HCT116 (cell line): ENCODE results near the gene NFIA. TPM values are rescaled to one million over a fixed set of nuclear protein-coding genes. Genes with fewer than 3 reads are reported as not detected.

Source experiments
- ATAC-seq: fragments of 200-7000 bp; cut with Tn5 transposase; 2 replicates; pipeline ENCODE4 v1.9.1; 2020; ENCODE audit warnings: mild to moderate bottlenecking, moderate library complexity
- BruUV-seq: library from RNA; stranded (reverse); fragments of 400-500 nt; replicated peaks from 2 replicates; lab custom pipeline; 2021; lab: Mats Ljungman, UMichigan
- CTCF ChIA-PET: fragments of 300-600 bp; sonication (Branson Sonifier 250); formaldehyde crosslinking; loops from one replicate; lab custom pipeline; 2021; ENCODE audit warnings: antibody characterized with exemption; lab: Charles Lee
- POLR2A ChIA-PET: fragments of 300-600, 350-600 bp; sonication (Branson Sonifier 250); formaldehyde crosslinking; loops from one replicate; lab custom pipeline; 2021; ENCODE audit warnings: antibody characterized with exemption; lab: Charles Lee
- RAD21 ChIA-PET, 2 experiments: fragments of 300-600 bp; sonication (Branson Sonifier 250); formaldehyde crosslinking; loops; one replicate each; lab custom pipeline; 2023; ENCODE audit warnings: low total read pairs in 2 of 2; ENCODE audit not compliant: uncharacterized antibody in 2 of 2, unreplicated experiment in 2 of 2, low non-redundant PET in 1 of 2; lab: Charles Lee
- DNase-seq: peaks from one replicate; pipeline ENCODE4 v3.0.0-alpha.2; 2010; ENCODE audit warnings: low read depth, low spot score
- H2AFZ ChIP-seq: fragments of 200-600 bp; shearing (Covaris generic), sonication (generic); 2 replicates; pipeline ENCODE4 v1.6.1; 2017; ENCODE audit warnings: low read depth, mixed run types, mixed read lengths, antibody characterized with exemption, low read length; ENCODE audit not compliant: poor library complexity, severe bottlenecking
- H3K27ac ChIP-seq: 2 replicates; pipeline ENCODE4 v1.5.1; 2012; ENCODE audit warnings: low read depth, low read length
- H3K27me3 ChIP-seq: fragments of 200-600 bp; sonication (generic); 2 replicates; pipeline ENCODE4 v1.6.1; 2016; ENCODE audit warnings: mixed run types, low read length, mixed read lengths; ENCODE audit not compliant: insufficient read depth
- H3K36me3 ChIP-seq, 2 experiments: fragments of 200-500 bp in 1 of 2; fragments of 200-600 bp in 1 of 2; sonication (Bioruptor generic) in 1 of 2; sonication (generic) in 1 of 2; 2 replicates each; pipeline versions ENCODE4 v1.5.1 to v1.6.1; 2014 to 2016; ENCODE audit warnings: low read length in 2 of 2, inconsistent platforms in 1 of 2, mixed read lengths in 1 of 2, mixed run types in 1 of 2; ENCODE audit not compliant: insufficient read depth in 2 of 2, control insufficient read depth in 1 of 2
- H3K4me1 ChIP-seq, 2 experiments: fragments of 200-600 bp in 1 of 2; sonication (generic) in 1 of 2; 2 replicates each; pipeline versions ENCODE4 v1.5.1 to v1.6.1; 2012 to 2017; ENCODE audit warnings: low read length in 2 of 2, inconsistent platforms in 1 of 2, mild to moderate bottlenecking in 1 of 2, mixed read lengths in 1 of 2, mixed run types in 1 of 2, moderate library complexity in 1 of 2; ENCODE audit not compliant: insufficient read depth in 2 of 2, control insufficient read depth in 1 of 2
- H3K4me2 ChIP-seq: fragments of 200-600 bp; sonication (generic); 2 replicates; pipeline ENCODE4 v1.6.1; 2017; ENCODE audit warnings: mixed run types, low read length, mixed read lengths
- H3K4me3 ChIP-seq, 2 experiments: fragments of 200-600 bp in 1 of 2; sonication (generic) in 1 of 2; replicated peaks in 1 of 2; 2 replicates each; pipeline ENCODE4 v1.5.1; 2011 to 2016; ENCODE audit warnings: low read length in 2 of 2, control low read depth in 1 of 2, low read depth in 1 of 2, mild to moderate bottlenecking in 1 of 2, mixed read lengths in 1 of 2, mixed run types in 1 of 2
- H3K79me2 ChIP-seq: fragments of 200-600 bp; sonication (generic); 2 replicates; pipeline ENCODE4 v1.6.1; 2017; ENCODE audit warnings: mild to moderate bottlenecking, mixed run types, low read length, moderate library complexity, mixed read lengths; ENCODE audit not compliant: insufficient read depth
- H3K9ac ChIP-seq: fragments of 200-600 bp; sonication (generic); 2 replicates; pipeline ENCODE4 v1.6.1; 2016; ENCODE audit warnings: low read length, mixed read lengths
- H3K9me2 ChIP-seq: fragments of 200-600 bp; sonication (generic), shearing (Covaris generic); 2 replicates; pipeline ENCODE4 v1.6.1; 2017; ENCODE audit warnings: mixed run types, mild to moderate bottlenecking, moderate library complexity; ENCODE audit not compliant: insufficient read depth
- H3K9me3 ChIP-seq, 2 experiments: fragments of 200-500 bp in 1 of 2; fragments of 200-600 bp in 1 of 2; sonication (Bioruptor generic) in 1 of 2; sonication (generic) in 1 of 2; 2 replicates each; pipeline ENCODE4 v1.6.1; 2014 to 2017; ENCODE audit warnings: low read length in 2 of 2, mixed read lengths in 2 of 2, inconsistent platforms in 1 of 2, low read depth in 1 of 2, mild to moderate bottlenecking in 1 of 2, mixed run types in 1 of 2, moderate library complexity in 1 of 2; ENCODE audit not compliant: control insufficient read depth in 1 of 2, insufficient read depth in 1 of 2
- H4K20me1 ChIP-seq: fragments of 200-600 bp; sonication (generic), shearing (Covaris generic); 2 replicates; pipeline ENCODE4 v1.6.1; 2017; ENCODE audit warnings: mixed run types, mild to moderate bottlenecking, moderate library complexity; ENCODE audit not compliant: insufficient read depth
- ATF3 ChIP-seq: IDR thresholded peaks from 2 replicates; pipeline ENCODE4 v1.6.1; 2012
- CBX3 ChIP-seq: IDR thresholded peaks from 2 replicates; pipeline ENCODE4 v1.6.1; 2012; ENCODE audit warnings: low read depth
- EGR1 ChIP-seq: IDR thresholded peaks from 2 replicates; pipeline ENCODE4 v1.6.1; 2012; ENCODE audit warnings: low read depth
- ELF1 ChIP-seq: IDR thresholded peaks from 2 replicates; pipeline ENCODE4 v1.6.1; 2012; ENCODE audit warnings: low read depth, borderline replicate concordance
- EZH2 ChIP-seq: fragments of 200-600 bp; sonication (generic); IDR thresholded peaks from 2 replicates; pipeline ENCODE4 v1.6.1; 2017; ENCODE audit warnings: antibody characterized with exemption, mixed run types
- EZH2phosphoT487 ChIP-seq: fragments of 200-600 bp; IDR thresholded peaks from 2 replicates; pipeline ENCODE4 v1.6.1; 2018; ENCODE audit warnings: antibody characterized with exemption, borderline replicate concordance
- FOSL1 ChIP-seq: IDR thresholded peaks from 2 replicates; pipeline ENCODE4 v1.6.1; 2012; ENCODE audit warnings: low read depth
- JUND ChIP-seq: IDR thresholded peaks from 2 replicates; pipeline ENCODE4 v1.6.1; 2012
- POLR2AphosphoS5 ChIP-seq: IDR thresholded peaks from 2 replicates; pipeline ENCODE4 v1.6.1; 2011; ENCODE audit warnings: mild to moderate bottlenecking, low read depth, low read length, moderate library complexity
- RAD21 ChIP-seq: IDR thresholded peaks from 2 replicates; pipeline ENCODE4 v1.6.1; 2012; ENCODE audit warnings: low read depth, mild to moderate bottlenecking
- SRF ChIP-seq: IDR thresholded peaks from 2 replicates; pipeline ENCODE4 v1.6.1; 2012; ENCODE audit warnings: low read depth
- TCF7L2 ChIP-seq: IDR thresholded peaks from 2 replicates; pipeline ENCODE4 v1.7.0; 2011; ENCODE audit warnings: borderline replicate concordance, inconsistent platforms; ENCODE audit not compliant: insufficient read depth, insufficient read length; ENCODE audit errors: extremely low read depth
- YY1 ChIP-seq: IDR thresholded peaks from 2 replicates; pipeline ENCODE4 v1.6.1; 2011; ENCODE audit warnings: low read length, low read depth, moderate library complexity, mild to moderate bottlenecking; ENCODE audit not compliant: insufficient replicate concordance; ENCODE audit errors: extremely low read depth
- ZBTB33 ChIP-seq: IDR thresholded peaks from 2 replicates; pipeline ENCODE4 v1.6.1; 2011; ENCODE audit warnings: mild to moderate bottlenecking, low read length, moderate library complexity; ENCODE audit not compliant: insufficient replicate concordance; ENCODE audit errors: extremely low read depth
- intact Hi-C: fragments of 100-400 bp; cut with micrococcal nuclease; formaldehyde crosslinking; loops from 2 replicates; pipeline ENCODE4 v1.10.0; 2022
- total RNA-seq: library from RNA; stranded (reverse); gene quantifications from one replicate; pipeline ENCODE4 v1.2.1, GENCODE V29; 2021; ENCODE audit not compliant: unreplicated experiment
- TF ChIP-seq, protein P1 (sequence below): IDR thresholded peaks from 2 replicates; pipeline ENCODE4 v1.6.1; 2012; ENCODE audit warnings: low read depth
- TF ChIP-seq, protein P2 (sequence below): IDR thresholded peaks from 2 replicates; pipeline ENCODE4 v1.6.1; 2012

Gene NFIA
- total RNA-seq, 1 experiment from 2014 or later, result 17.2 TPM

DNA sequence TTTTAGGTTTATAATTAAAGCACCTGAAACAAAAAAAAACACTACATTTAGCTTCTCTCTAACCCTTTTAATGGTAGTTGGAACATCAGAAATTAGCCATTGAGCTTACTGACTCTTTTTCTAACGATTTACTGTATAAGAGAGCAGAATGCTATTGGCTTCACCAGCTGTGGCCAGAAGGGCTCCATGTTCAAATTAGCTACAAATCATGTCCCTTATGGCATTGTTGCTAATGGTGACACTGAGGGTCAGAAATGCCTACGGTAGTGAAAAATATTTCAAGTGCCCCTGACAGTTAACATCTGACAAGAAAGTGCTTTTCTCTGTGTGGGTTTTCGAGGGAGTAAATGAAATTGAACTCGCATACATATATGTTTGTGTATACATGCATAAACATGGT, 232.7 kb downstream of the NFIA start:
- Histone ChIP-seq H3K4me1 (no peaks in the 10 kb centered on the region), H3K36me3 (no peaks in the 10 kb centered on the region), H3K9me3 (no peaks in the 10 kb centered on the region), H3K79me2 (no peaks in the 10 kb centered on the region), H2AFZ (no peak overlapping the region), H3K27ac (no peak overlapping the region), H3K4me2 (no peak overlapping the region), H3K9ac (no peak overlapping the region), H3K9me2 (no peaks in the 10 kb centered on the region), H4K20me1 (no peaks in the 10 kb centered on the region), H3K27me3 (no peaks in the 10 kb centered on the region), H3K4me3 (no peak overlapping the region)
- ATAC-seq (no peak), DNase-seq (no peak)
- ChIA-PET POLR2A (no interaction called here), CTCF (no interaction called here), RAD21 (no interaction called here)
- intact Hi-C loops, result no loop called here
- BruUV-seq, result no TSS peak
- TF ChIP-seq CBX3 (no peak), EGR1 (no peak), FOSL1 (no peak), ATF3 (no peak), SRF (no peak), RAD21 (no peak), POLR2AphosphoS5 (no peak), TCF7L2 (no peak), EZH2 (no peak), ZBTB33 (no peak), EZH2phosphoT487 (no peak), ELF1 (no peak), YY1 (no peak), JUND (no peak)
- TF ChIP-seq, protein P1, sequence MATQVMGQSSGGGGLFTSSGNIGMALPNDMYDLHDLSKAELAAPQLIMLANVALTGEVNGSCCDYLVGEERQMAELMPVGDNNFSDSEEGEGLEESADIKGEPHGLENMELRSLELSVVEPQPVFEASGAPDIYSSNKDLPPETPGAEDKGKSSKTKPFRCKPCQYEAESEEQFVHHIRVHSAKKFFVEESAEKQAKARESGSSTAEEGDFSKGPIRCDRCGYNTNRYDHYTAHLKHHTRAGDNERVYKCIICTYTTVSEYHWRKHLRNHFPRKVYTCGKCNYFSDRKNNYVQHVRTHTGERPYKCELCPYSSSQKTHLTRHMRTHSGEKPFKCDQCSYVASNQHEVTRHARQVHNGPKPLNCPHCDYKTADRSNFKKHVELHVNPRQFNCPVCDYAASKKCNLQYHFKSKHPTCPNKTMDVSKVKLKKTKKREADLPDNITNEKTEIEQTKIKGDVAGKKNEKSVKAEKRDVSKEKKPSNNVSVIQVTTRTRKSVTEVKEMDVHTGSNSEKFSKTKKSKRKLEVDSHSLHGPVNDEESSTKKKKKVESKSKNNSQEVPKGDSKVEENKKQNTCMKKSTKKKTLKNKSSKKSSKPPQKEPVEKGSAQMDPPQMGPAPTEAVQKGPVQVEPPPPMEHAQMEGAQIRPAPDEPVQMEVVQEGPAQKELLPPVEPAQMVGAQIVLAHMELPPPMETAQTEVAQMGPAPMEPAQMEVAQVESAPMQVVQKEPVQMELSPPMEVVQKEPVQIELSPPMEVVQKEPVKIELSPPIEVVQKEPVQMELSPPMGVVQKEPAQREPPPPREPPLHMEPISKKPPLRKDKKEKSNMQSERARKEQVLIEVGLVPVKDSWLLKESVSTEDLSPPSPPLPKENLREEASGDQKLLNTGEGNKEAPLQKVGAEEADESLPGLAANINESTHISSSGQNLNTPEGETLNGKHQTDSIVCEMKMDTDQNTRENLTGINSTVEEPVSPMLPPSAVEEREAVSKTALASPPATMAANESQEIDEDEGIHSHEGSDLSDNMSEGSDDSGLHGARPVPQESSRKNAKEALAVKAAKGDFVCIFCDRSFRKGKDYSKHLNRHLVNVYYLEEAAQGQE, result no peak
- TF ChIP-seq, protein P2, sequence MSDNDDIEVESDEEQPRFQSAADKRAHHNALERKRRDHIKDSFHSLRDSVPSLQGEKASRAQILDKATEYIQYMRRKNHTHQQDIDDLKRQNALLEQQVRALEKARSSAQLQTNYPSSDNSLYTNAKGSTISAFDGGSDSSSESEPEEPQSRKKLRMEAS, result no peak
